ENCODE measurements around the gene EID2. TPM values are rescaled to one million over a fixed set of nuclear protein-coding genes. Genes with fewer than 3 reads are reported as not detected.

EID2 gene
- total and polyA plus RNA-seq, 2 of the 13 experiments (the other 11 are each of a cell fraction or from before 2014, with no cell fraction given), result 3.7 to 14.1 TPM

DNA sequence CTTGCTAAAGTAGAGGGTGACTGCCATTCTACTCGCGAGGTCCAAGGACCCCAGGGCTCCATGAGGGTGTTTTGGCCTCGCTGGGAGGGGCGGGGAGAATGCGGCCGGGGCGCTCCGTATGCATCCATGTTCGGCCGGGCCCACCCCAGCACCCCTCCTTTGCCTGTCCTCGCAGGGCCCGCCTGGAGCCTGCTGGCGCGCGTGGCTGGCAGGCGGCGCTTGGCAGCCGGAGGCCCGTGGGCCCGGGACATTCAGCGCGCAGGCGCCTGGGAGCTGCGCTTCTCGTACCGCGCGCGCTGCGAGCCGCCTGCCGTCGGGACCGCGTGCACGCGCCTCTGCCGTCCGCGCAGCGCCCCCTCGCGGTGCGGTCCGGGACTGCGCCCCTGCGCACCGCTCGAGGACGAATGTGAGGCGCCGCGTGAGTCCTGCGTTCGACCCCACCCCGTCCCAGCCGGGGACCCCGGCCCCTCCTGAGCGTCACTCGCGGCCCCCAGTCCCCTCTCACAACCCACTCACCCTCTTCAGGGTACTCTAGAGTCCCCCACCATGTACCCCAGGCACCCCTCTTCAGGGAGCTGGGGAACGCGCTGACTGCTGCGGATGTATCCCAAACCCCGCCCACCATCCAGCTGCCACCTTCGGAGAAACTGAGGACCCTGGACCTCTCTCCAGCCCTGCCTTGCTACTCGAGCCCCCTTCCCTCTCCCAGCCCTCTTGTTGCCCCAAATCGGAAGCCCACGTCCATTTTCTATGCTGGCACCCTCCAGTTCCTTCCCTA lies 37.1 kb downstream of the EID2 start (continued):
- TF ChIP-seq, protein P1, sequence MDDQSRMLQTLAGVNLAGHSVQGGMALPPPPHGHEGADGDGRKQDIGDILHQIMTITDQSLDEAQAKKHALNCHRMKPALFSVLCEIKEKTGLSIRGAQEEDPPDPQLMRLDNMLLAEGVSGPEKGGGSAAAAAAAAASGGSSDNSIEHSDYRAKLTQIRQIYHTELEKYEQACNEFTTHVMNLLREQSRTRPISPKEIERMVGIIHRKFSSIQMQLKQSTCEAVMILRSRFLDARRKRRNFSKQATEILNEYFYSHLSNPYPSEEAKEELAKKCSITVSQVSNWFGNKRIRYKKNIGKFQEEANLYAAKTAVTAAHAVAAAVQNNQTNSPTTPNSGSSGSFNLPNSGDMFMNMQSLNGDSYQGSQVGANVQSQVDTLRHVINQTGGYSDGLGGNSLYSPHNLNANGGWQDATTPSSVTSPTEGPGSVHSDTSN (CRISPR knock-in tag; IDR thresholded peaks at IDR 0.05; ENCODE audit: borderline replicate concordance), result peak; percentile 76; the same call in 1 of the 2 replicates
- TF ChIP-seq JDP2 (CRISPR knock-in tag; IDR thresholded peaks at IDR 0.05; ENCODE audit: borderline replicate concordance), result peak; percentile 96
- TF ChIP-seq SNAPC2 (CRISPR knock-in tag; IDR thresholded peaks at IDR 0.05), result peak; percentile 97; the same call in 1 of the 2 replicates
- TF ChIP-seq, protein P2, sequence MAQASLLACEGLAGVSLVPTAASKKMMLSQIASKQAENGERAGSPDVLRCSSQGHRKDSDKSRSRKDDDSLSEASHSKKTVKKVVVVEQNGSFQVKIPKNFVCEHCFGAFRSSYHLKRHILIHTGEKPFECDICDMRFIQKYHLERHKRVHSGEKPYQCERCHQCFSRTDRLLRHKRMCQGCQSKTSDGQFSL (CRISPR knock-in tag; IDR thresholded peaks at IDR 0.05), result peak; percentile 86
- no peak for TF ChIP-seq ZNF615 (CRISPR knock-in tag; IDR thresholded peaks at IDR 0.05; ENCODE audit: borderline replicate concordance)
- no peak for TF ChIP-seq PLRG1 (conservative IDR thresholded peaks at IDR 0.05)
- TF ChIP-seq ZNF441 (CRISPR knock-in tag; IDR thresholded peaks at IDR 0.05; ENCODE audit: borderline replicate concordance), result peak; percentile 95
- TF ChIP-seq SOX6 (IDR thresholded peaks at IDR 0.05), result no peak
- peak; percentile 12; the same call in 1 of the 2 replicates for TF ChIP-seq SOX6 (CRISPR knock-in tag; IDR thresholded peaks at IDR 0.05)
- TF ChIP-seq ZNF570 (CRISPR knock-in tag; IDR thresholded peaks at IDR 0.05; ENCODE audit: borderline replicate concordance), result peak; percentile 96
- TF ChIP-seq ZNF670 (CRISPR knock-in tag; IDR thresholded peaks at IDR 0.05; ENCODE audit: borderline replicate concordance), result peak; percentile 74; the same call in 1 of the 2 replicates
- no peak for TF ChIP-seq FOXJ3 (CRISPR knock-in tag; IDR thresholded peaks at IDR 0.05; ENCODE audit: borderline replicate concordance)
- no peak for TF ChIP-seq JARID2 (CRISPR knock-in tag; IDR thresholded peaks at IDR 0.05; ENCODE audit: insufficient replicate concordance)
- TF ChIP-seq, protein P3, sequence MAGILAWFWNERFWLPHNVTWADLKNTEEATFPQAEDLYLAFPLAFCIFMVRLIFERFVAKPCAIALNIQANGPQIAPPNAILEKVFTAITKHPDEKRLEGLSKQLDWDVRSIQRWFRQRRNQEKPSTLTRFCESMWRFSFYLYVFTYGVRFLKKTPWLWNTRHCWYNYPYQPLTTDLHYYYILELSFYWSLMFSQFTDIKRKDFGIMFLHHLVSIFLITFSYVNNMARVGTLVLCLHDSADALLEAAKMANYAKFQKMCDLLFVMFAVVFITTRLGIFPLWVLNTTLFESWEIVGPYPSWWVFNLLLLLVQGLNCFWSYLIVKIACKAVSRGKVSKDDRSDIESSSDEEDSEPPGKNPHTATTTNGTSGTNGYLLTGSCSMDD (CRISPR knock-in tag; IDR thresholded peaks at IDR 0.05), result peak; percentile 97
- no peak for TF ChIP-seq CHD4 (IDR thresholded peaks at IDR 0.05; ENCODE audit: borderline replicate concordance, low read length)
- peak; percentile 100 for TF ChIP-seq ZNF883 (CRISPR knock-in tag; IDR thresholded peaks at IDR 0.05; ENCODE audit: not compliant biosample characterization)
- TF ChIP-seq, protein P4, sequence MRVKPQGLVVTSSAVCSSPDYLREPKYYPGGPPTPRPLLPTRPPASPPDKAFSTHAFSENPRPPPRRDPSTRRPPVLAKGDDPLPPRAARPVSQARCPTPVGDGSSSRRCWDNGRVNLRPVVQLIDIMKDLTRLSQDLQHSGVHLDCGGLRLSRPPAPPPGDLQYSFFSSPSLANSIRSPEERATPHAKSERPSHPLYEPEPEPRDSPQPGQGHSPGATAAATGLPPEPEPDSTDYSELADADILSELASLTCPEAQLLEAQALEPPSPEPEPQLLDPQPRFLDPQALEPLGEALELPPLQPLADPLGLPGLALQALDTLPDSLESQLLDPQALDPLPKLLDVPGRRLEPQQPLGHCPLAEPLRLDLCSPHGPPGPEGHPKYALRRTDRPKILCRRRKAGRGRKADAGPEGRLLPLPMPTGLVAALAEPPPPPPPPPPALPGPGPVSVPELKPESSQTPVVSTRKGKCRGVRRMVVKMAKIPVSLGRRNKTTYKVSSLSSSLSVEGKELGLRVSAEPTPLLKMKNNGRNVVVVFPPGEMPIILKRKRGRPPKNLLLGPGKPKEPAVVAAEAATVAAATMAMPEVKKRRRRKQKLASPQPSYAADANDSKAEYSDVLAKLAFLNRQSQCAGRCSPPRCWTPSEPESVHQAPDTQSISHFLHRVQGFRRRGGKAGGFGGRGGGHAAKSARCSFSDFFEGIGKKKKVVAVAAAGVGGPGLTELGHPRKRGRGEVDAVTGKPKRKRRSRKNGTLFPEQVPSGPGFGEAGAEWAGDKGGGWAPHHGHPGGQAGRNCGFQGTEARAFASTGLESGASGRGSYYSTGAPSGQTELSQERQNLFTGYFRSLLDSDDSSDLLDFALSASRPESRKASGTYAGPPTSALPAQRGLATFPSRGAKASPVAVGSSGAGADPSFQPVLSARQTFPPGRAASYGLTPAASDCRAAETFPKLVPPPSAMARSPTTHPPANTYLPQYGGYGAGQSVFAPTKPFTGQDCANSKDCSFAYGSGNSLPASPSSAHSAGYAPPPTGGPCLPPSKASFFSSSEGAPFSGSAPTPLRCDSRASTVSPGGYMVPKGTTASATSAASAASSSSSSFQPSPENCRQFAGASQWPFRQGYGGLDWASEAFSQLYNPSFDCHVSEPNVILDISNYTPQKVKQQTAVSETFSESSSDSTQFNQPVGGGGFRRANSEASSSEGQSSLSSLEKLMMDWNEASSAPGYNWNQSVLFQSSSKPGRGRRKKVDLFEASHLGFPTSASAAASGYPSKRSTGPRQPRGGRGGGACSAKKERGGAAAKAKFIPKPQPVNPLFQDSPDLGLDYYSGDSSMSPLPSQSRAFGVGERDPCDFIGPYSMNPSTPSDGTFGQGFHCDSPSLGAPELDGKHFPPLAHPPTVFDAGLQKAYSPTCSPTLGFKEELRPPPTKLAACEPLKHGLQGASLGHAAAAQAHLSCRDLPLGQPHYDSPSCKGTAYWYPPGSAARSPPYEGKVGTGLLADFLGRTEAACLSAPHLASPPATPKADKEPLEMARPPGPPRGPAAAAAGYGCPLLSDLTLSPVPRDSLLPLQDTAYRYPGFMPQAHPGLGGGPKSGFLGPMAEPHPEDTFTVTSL (CRISPR knock-in tag; IDR thresholded peaks at IDR 0.05; ENCODE audit: borderline replicate concordance), result peak; percentile 18; the same call in 1 of the 2 replicates
- peak; percentile 38 for TF ChIP-seq HNRNPK (IDR thresholded peaks at IDR 0.05; ENCODE audit: low read depth, low read length, poor library complexity, severe bottlenecking)
- peak; percentile 93; the same call in 1 of the 2 replicates for TF ChIP-seq ZNF780A (CRISPR knock-in tag; IDR thresholded peaks at IDR 0.05)
- peak; percentile 26 for TF ChIP-seq XRCC5 (optimal IDR thresholded peaks at IDR 0.05; ENCODE audit: low read length)

All from HepG2 (cell line).